Testis (tissue), 2 donors: ENCODE measurements around the gene MTCL3.

Experiments
- DNase-seq: peaks from one replicate; pipeline ENCODE4 v3.0.0-alpha.2; 2019
- H3K27ac ChIP-seq, 2 donors: fragments of 200-600 bp; sonication (generic); one replicate each; pipeline ENCODE4 v1.5.1; 2019
- H3K27me3 ChIP-seq: fragments of 200-600 bp; sonication (generic); one replicate; pipeline ENCODE4 v1.5.1; 2019
- H3K36me3 ChIP-seq: fragments of 200-600 bp; sonication (generic); one replicate; pipeline ENCODE4 v1.5.1; 2017; ENCODE audit warnings: low read depth; ENCODE audit errors: missing control alignments
- H3K4me1 ChIP-seq: fragments of 200-600 bp; sonication (generic); one replicate; pipeline ENCODE4 v1.5.1; 2019
- H3K4me3 ChIP-seq, 2 donors: fragments of 200-600 bp; sonication (generic); one replicate each; pipeline ENCODE4 v1.5.1; 2017 to 2019
- H3K9me3 ChIP-seq: fragments of 200-600 bp; sonication (generic); one replicate; pipeline ENCODE4 v1.5.1; 2017
- POLR2A ChIP-seq: fragments of 450-650 bp; IDR thresholded peaks from one replicate; pipeline ENCODE4 v1.6.1; 2017; ENCODE audit warnings: antibody characterized with exemption, mild to moderate bottlenecking, moderate library complexity
- WGBS, 2 donors: methylation state at CpG; one replicate each; pipeline ENCODE4 v1.1.5; 2018; 5-methylcytosine and 5-hydroxymethylcytosine counted together
- intact Hi-C: fragments of 100-400 bp; cut with DNase I; formaldehyde crosslinking; loops from one replicate; pipeline ENCODE4 v1.15.1; 2023; ENCODE audit warnings: low total_unique reads
- TF ChIP-seq, protein P1 (sequence below), 3 experiments: fragments of 450-650 bp in 2 of 3; fragments of 200-600 bp in 1 of 3; sonication (generic) in 1 of 3; IDR thresholded peaks; one replicate each; pipeline ENCODE4 v1.5.1; 2016 to 2019; ENCODE audit warnings: antibody characterized with exemption in 3 of 3, mild to moderate bottlenecking in 2 of 3, moderate library complexity in 1 of 3

The MTCL3 gene

DNA sequence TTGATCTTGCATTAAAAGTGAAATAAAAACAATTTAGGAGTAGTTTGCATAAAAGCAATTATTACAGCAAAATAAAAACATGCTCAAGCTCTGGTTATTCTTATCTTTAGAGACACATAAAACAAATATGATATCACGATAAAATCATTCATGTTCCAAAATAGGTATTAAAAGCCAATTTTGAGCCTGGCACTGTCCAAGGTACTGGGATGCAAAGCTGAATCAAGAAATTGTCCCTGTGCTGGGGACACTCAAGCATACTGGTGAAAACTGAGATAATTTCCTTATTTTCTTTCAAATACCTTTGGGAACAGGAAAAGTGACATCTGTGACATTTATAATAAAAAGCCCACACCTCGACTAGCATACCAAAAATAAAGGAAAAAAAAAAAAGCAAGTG is 931 bp upstream of the MTCL3 start:
- DNase-seq = no peak
- Histone ChIP-seq H3K36me3 (no peaks in the 10 kb centered on the region), H3K27ac (no peak overlapping the region), H3K27me3 (no peaks in the 10 kb centered on the region), H3K4me3 (no peak overlapping the region), H3K9me3 (no peaks in the 10 kb centered on the region), H3K4me1 (peaks cover 7% of the 10 kb centered on the region)
- TF ChIP-seq POLR2A = no peak
- TF ChIP-seq, protein P1, sequence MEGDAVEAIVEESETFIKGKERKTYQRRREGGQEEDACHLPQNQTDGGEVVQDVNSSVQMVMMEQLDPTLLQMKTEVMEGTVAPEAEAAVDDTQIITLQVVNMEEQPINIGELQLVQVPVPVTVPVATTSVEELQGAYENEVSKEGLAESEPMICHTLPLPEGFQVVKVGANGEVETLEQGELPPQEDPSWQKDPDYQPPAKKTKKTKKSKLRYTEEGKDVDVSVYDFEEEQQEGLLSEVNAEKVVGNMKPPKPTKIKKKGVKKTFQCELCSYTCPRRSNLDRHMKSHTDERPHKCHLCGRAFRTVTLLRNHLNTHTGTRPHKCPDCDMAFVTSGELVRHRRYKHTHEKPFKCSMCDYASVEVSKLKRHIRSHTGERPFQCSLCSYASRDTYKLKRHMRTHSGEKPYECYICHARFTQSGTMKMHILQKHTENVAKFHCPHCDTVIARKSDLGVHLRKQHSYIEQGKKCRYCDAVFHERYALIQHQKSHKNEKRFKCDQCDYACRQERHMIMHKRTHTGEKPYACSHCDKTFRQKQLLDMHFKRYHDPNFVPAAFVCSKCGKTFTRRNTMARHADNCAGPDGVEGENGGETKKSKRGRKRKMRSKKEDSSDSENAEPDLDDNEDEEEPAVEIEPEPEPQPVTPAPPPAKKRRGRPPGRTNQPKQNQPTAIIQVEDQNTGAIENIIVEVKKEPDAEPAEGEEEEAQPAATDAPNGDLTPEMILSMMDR (IDR thresholded peaks at IDR 0.05) = no peak
- WGBS, 2 donors = 18 to 20% methylated on average over 2 of the region's 2 CpGs
- intact Hi-C loops = no loop called here

DNA sequence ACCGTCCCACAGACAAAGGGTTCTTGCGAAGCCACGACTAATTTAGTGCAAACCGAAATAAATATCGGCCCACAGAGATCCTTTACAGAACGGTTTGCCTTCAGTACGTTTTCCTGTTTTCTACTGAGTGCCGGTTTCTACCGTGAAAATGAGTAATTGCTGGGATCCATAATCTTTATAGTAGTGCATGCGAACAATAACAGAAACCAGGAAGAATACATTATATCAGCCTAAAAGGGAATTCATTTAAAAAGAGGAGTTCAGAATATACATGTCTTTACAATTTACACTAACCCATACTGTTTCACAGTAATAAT is 292 bp upstream of the MTCL3 start:
- Histone ChIP-seq H3K4me1 (peaks cover 9% of the 10 kb centered on the region), H3K27ac (no peak overlapping the region), H3K4me3 (no peak overlapping the region), H3K9me3 (no peaks in the 10 kb centered on the region), H3K36me3 (no peaks in the 10 kb centered on the region), H3K27me3 (no peaks in the 10 kb centered on the region)
- DNase-seq = no peak
- WGBS, 2 donors = 5 to 12% methylated on average over 10 of the region's 10 CpGs
- TF ChIP-seq, protein P1 (IDR thresholded peaks at IDR 0.05) = no peak
- no peak for TF ChIP-seq POLR2A
- intact Hi-C loops = no loop called here

DNA sequence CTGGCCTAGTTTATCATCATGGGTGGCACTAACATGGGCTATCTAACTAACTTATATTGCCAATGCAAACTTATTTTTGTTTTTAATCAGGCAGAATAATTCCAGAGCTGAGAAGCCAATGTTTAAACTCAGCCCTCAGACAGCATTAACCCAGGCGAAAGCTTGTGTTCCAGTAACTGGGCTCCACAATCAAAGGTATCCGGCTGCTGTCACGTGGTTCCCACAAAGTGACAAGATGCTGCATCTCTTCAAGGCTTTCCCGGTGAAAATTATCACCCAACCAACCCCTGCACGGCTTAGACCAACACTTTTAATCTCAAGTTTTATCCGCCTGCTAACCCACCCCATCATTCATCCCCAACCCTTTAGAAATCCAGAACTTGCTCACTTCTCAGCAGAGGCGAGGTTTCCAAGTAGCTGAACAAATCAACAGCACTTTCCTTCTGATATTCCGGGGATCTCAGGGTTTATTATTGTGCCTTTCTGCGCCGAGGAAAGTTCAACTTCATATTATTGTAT is 885 bp downstream of the MTCL3 start:
- no peak overlapping the region for H3K4me3 ChIP-seq
- no peaks in the 10 kb centered on the region for H3K36me3 ChIP-seq
- intact Hi-C loops = no loop called here
- DNase-seq = no peak
- 17 to 25% methylated on average over 10 of the region's 10 CpGs for WGBS, 2 donors
- H3K27ac ChIP-seq = no peak overlapping the region
- H3K27me3 ChIP-seq = no peaks in the 10 kb centered on the region
- peaks cover 9% of the 10 kb centered on the region for H3K4me1 ChIP-seq
- no peak for TF ChIP-seq POLR2A
- TF ChIP-seq, protein P1 (IDR thresholded peaks at IDR 0.05) = no peak
- H3K9me3 ChIP-seq = no peaks in the 10 kb centered on the region

DNA sequence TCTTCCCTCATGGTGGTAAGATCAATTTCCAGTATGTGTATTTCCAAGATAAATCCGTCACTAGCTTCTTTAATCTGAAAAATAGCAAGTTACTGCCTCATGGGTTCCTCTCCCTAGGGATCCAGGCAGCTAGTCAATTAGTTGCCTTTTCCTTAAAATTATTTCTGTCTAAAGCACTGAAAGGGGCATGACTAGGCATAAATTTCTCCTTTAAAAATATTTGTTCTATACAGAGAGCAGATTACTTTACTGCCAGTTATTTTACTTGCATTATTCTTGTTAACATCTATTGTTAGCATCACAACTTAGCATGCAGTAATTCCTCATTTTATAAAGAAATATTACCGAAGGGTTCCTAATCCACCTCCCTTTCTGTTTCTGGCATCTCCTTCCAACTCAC is 1.4 kb downstream of the MTCL3 start:
- intact Hi-C loops = no loop called here
- Histone ChIP-seq H3K36me3 (no peaks in the 10 kb centered on the region), H3K4me1 (peaks cover 9% of the 10 kb centered on the region)

More for the DNA sequence above, 1.4 kb downstream of the MTCL3 start:
- 59 to 61% methylated on average over 2 of the region's 2 CpGs for WGBS, 2 donors
- H3K27ac ChIP-seq = no peak overlapping the region
- no peaks in the 10 kb centered on the region for H3K9me3 ChIP-seq
- DNase-seq = no peak
- H3K27me3 ChIP-seq = no peaks in the 10 kb centered on the region
- TF ChIP-seq, protein P1 (IDR thresholded peaks at IDR 0.05) = no peak
- no peak for TF ChIP-seq POLR2A
- H3K4me3 ChIP-seq = no peak overlapping the region
